Measurements from ENCODE around the gene TANK.

DNA sequence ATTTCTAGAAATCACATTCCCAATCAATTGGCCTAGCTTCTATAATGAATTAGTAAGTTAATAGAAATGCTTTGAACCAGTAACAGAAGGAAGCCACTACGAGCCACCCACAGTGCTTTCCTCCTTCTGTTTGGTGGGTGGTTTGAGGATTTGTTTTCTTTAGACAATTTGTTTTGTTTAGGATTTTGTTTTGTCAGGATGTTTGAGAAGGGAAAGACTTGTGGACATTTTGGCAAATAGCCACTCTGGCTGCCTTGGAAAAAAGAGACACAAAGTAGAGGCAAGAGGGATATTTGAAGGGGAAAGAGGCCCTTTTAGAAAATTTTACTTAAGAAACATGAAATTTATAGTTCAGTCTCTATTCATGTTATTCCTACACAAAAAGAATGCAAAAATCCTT lies 47.7 kb downstream of the TANK start:
- no peak for TF ChIP-seq CTCF (IDR thresholded peaks at IDR 0.05)
- no peak for TF ChIP-seq POLR2A (IDR thresholded peaks at IDR 0.05)
